Common myeloid progenitor, CD34-positive (primary cell): ENCODE data around the gene AGBL1.

Source experiments
- CTCF ChIA-PET: fragments of 350-600 bp; sonication (Branson Sonifier 250); formaldehyde crosslinking; loops from one replicate; lab custom pipeline; 2021; ENCODE audit warnings: antibody characterized with exemption; lab: Charles Lee
- POLR2A ChIA-PET: fragments of 350-600 bp; sonication (Branson Sonifier 250); formaldehyde crosslinking; loops from one replicate; lab custom pipeline; 2021; ENCODE audit warnings: antibody characterized with exemption; lab: Charles Lee
- DNase-seq, 3 donors: peaks; one replicate each; pipeline versions ENCODE4 v3.0.0 to v3.0.0-alpha.2; 2013
- H3K27ac ChIP-seq, 2 experiments: 1 replicate in 1 of 2; 2 replicates in 1 of 2; pipeline ENCODE4 v1.7.0; 2013; ENCODE audit warnings: inconsistent platforms in 2 of 2, low read length in 2 of 2, mild to moderate bottlenecking in 2 of 2, low read depth in 1 of 2, moderate library complexity in 1 of 2; ENCODE audit not compliant: severe bottlenecking in 2 of 2, insufficient read depth in 1 of 2, poor library complexity in 1 of 2
- H3K27me3 ChIP-seq, 5 experiments: replicated peaks in 2 of 5; 1 replicate in 3 of 5; 2 replicates in 2 of 5; pipeline versions ENCODE4 v1.6.1 to v1.7.0; 2013; ENCODE audit warnings: low read length in 4 of 5, mild to moderate bottlenecking in 2 of 5, moderate library complexity in 2 of 5, inconsistent platforms in 1 of 5; ENCODE audit not compliant: insufficient read depth in 5 of 5, control insufficient read depth in 4 of 5
- H3K36me3 ChIP-seq, 4 experiments: 1 replicate in 2 of 4; 2 replicates in 2 of 4; pipeline versions ENCODE4 v1.6.1 to v1.7.0; 2013; ENCODE audit warnings: low read length in 3 of 4, control low read depth in 1 of 4, mild to moderate bottlenecking in 1 of 4; ENCODE audit not compliant: control insufficient read depth in 4 of 4, insufficient read depth in 4 of 4
- H3K4me1 ChIP-seq, 4 experiments: 1 replicate in 3 of 4; 2 replicates in 1 of 4; pipeline versions ENCODE4 v1.6.1 to v1.7.1; 2013; ENCODE audit warnings: low read length in 3 of 4, mild to moderate bottlenecking in 3 of 4, control low read depth in 1 of 4, inconsistent platforms in 1 of 4, moderate library complexity in 1 of 4; ENCODE audit not compliant: control insufficient read depth in 4 of 4, insufficient read depth in 4 of 4; ENCODE audit errors: control extremely low read depth in 1 of 4
- H3K4me3 ChIP-seq, 7 experiments: 1 replicate in 4 of 7; 2 replicates in 3 of 7; pipeline versions ENCODE4 v1.5.1 to v1.7.0; 2013; ENCODE audit warnings: mild to moderate bottlenecking in 7 of 7, low read length in 6 of 7, moderate library complexity in 6 of 7, inconsistent platforms in 2 of 7, low read depth in 2 of 7, control low read depth in 1 of 7; ENCODE audit not compliant: insufficient read depth in 4 of 7, control insufficient read depth in 1 of 7; ENCODE audit errors: extremely low read depth in 1 of 7
- H3K9me3 ChIP-seq, 5 experiments: 1 replicate in 4 of 5; 2 replicates in 1 of 5; pipeline versions ENCODE4 v1.6.1 to v1.7.1; 2013; ENCODE audit warnings: low read length in 4 of 5, mild to moderate bottlenecking in 2 of 5, inconsistent platforms in 1 of 5, low read depth in 1 of 5, moderate library complexity in 1 of 5; ENCODE audit not compliant: control insufficient read depth in 4 of 5, insufficient read depth in 2 of 5; ENCODE audit errors: control extremely low read depth in 1 of 5
- WGBS: methylation state at CpG from one replicate; pipeline ENCODE4 v1.1.5; 2013; ENCODE audit not compliant: insufficient coverage; 5-methylcytosine and 5-hydroxymethylcytosine counted together

The AGBL1 gene

GRCh38 chr15:86553108-86553507, 473.4 kb downstream of the AGBL1 start:
- no peak overlapping the region for H3K27ac ChIP-seq
- H3K27me3 ChIP-seq = no peaks in the 10 kb centered on the region
- ChIA-PET CTCF (no interaction called here), POLR2A (no interaction called here)
- WGBS = 80% methylated on average over 1 of the region's 1 CpG
- H3K4me3 ChIP-seq = no peak overlapping the region
- H3K4me1 ChIP-seq = no peaks in the 10 kb centered on the region
- H3K9me3 ChIP-seq = peaks cover 0 to 1% (median 0%) of the 10 kb centered on the region in 5 experiments
- H3K36me3 ChIP-seq = no peaks in the 10 kb centered on the region
- no peak for DNase-seq

GRCh38 chr15:86555098-86555497, 475.4 kb downstream of the AGBL1 start:
- CTCF ChIA-PET = no interaction called here
- Histone ChIP-seq H3K27ac (no peak overlapping the region), H3K4me1 (no peaks in the 10 kb centered on the region), H3K9me3 (no peaks in the 10 kb centered on the region), H3K4me3 (no peak overlapping the region), H3K27me3 (no peaks in the 10 kb centered on the region), H3K36me3 (no peaks in the 10 kb centered on the region)
- DNase-seq = no peak
- POLR2A ChIA-PET = no interaction called here
- no CpG with 5 or more reads among the region's 2 CpGs for WGBS

GRCh38 chr15:86555939-86556338, 476.3 kb downstream of the AGBL1 start:
- CTCF ChIA-PET = no interaction called here

GRCh38 chr15:86556396-86557017, 476.8 kb downstream of the AGBL1 start:
- H3K27me3 ChIP-seq = no peaks in the 10 kb centered on the region
- H3K4me3 ChIP-seq = no peak overlapping the region
- no peaks in the 10 kb centered on the region for H3K36me3 ChIP-seq
- ChIA-PET CTCF (interaction anchor here (1.0 kb wide), 1 partner anchor 15 kb away, joined by 3 read pairs; no protein-coding TSS in a partner anchor), POLR2A (no interaction called here)
- no peak for DNase-seq
- no peak overlapping the region for H3K27ac ChIP-seq
- WGBS = 80% methylated on average over 1 of the region's 3 CpGs
- H3K9me3 ChIP-seq = no peaks in the 10 kb centered on the region
- no peaks in the 10 kb centered on the region for H3K4me1 ChIP-seq

More at GRCh38 chr15:86555939-86556338, 476.3 kb downstream of the AGBL1 start:
- Histone ChIP-seq H3K27ac (no peak overlapping the region), H3K4me3 (no peak overlapping the region), H3K9me3 (no peaks in the 10 kb centered on the region), H3K4me1 (no peaks in the 10 kb centered on the region), H3K27me3 (no peaks in the 10 kb centered on the region), H3K36me3 (no peaks in the 10 kb centered on the region)
- DNase-seq = no peak
- no CpG with 5 or more reads among the region's 1 CpG for WGBS
- POLR2A ChIA-PET = no interaction called here

GRCh38 chr15:86557018-86557550, 477.4 kb downstream of the AGBL1 start:
- H3K27me3 ChIP-seq = no peaks in the 10 kb centered on the region
- H3K4me3 ChIP-seq = no peak overlapping the region
- CTCF ChIA-PET = interaction anchor here (1.0 kb wide), 1 partner anchor 16 kb away, joined by 3 read pairs; no protein-coding TSS in a partner anchor
- POLR2A ChIA-PET = no interaction called here
- no peaks in the 10 kb centered on the region for H3K9me3 ChIP-seq
- H3K27ac ChIP-seq = no peak overlapping the region
- H3K36me3 ChIP-seq = no peaks in the 10 kb centered on the region
- 28% methylated on average over 2 of the region's 3 CpGs for WGBS
- H3K4me1 ChIP-seq = no peaks in the 10 kb centered on the region
- DNase-seq = no peak

- Histone ChIP-seq H3K36me3 (no peaks in the 10 kb centered on the region), H3K27ac (no peak overlapping the region), H3K9me3 (no peaks in the 10 kb centered on the region), H3K27me3 (no peaks in the 10 kb centered on the region), H3K4me3 (no peak overlapping the region), H3K4me1 (no peaks in the 10 kb centered on the region)
- CTCF ChIA-PET = no interaction called here
- POLR2A ChIA-PET = no interaction called here
- no peak for DNase-seq
These were observed 478.6 kb downstream of the AGBL1 start for GRCh38 chr15:86558252-86558651.

GRCh38 chr15:86558686-86559085, 479.0 kb downstream of the AGBL1 start:
- WGBS = 87% methylated on average over 3 of the region's 5 CpGs
- DNase-seq = no peak
- Histone ChIP-seq H3K27me3 (no peaks in the 10 kb centered on the region), H3K36me3 (no peaks in the 10 kb centered on the region), H3K4me1 (no peaks in the 10 kb centered on the region), H3K9me3 (no peaks in the 10 kb centered on the region), H3K27ac (no peak overlapping the region), H3K4me3 (no peak overlapping the region)
- ChIA-PET POLR2A (no interaction called here), CTCF (no interaction called here)
